ENCODE measurements around the gene OTOG.

OTOG gene

DNA sequence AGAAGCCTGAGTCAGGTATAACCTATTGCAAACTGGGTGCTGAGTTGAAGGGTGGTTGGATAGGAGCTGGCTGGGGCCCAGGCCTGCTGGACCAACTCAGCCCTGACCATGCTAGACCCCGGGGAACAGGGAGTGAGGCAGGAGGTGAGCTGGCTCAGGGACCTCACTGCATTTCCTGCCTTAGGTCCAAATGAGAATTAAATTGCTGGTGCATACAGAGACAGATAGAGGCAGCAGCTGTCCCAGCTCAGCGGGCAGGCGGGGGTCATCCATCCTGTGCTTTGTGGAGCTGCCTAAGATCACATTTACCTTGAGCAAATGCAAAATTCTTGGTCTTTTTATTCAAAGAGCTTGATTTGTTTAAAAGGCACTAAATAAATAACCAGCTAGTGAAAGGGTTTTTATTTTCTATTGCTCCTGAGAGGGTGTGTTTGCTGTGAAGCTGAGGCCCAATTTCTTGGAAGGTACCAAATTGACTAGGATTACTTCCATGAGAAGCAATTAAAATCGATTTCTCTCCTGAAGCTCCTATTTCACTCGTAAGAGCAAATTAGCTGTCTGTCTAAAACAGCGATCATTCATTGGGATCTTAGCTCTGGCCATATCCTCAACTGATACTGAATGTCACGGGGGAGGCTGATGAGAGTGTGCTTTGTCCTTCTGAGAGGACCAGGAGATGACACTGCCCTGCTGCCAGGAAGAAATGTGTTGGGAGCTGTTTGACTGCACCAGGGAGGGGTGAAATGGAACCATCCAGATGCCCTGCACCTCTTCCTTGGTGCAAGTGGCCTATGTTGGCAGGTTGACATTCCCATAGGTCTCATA is 27.8 kb upstream of the OTOG start:
- no peak for DNase-seq (ENCODE audit: insufficient read length, low spot score)
- TF ChIP-seq, protein P1, sequence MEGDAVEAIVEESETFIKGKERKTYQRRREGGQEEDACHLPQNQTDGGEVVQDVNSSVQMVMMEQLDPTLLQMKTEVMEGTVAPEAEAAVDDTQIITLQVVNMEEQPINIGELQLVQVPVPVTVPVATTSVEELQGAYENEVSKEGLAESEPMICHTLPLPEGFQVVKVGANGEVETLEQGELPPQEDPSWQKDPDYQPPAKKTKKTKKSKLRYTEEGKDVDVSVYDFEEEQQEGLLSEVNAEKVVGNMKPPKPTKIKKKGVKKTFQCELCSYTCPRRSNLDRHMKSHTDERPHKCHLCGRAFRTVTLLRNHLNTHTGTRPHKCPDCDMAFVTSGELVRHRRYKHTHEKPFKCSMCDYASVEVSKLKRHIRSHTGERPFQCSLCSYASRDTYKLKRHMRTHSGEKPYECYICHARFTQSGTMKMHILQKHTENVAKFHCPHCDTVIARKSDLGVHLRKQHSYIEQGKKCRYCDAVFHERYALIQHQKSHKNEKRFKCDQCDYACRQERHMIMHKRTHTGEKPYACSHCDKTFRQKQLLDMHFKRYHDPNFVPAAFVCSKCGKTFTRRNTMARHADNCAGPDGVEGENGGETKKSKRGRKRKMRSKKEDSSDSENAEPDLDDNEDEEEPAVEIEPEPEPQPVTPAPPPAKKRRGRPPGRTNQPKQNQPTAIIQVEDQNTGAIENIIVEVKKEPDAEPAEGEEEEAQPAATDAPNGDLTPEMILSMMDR (IDR thresholded peaks at IDR 0.05; ENCODE audit: insufficient read depth, missing control alignments), result no peak
- FAIRE-seq, result no peak

- TF ChIP-seq, protein P1 (IDR thresholded peaks at IDR 0.05; ENCODE audit: insufficient read depth, missing control alignments), result no peak
- FAIRE-seq, result no peak
- DNase-seq (ENCODE audit: insufficient read length, low spot score), result no peak
Measured at GRCh38 chr11:17521106-17521900, 25.8 kb upstream of the OTOG start.

GRCh38 chr11:17522655-17523054 is 24.4 kb upstream of the OTOG start:
- TF ChIP-seq, protein P1 (IDR thresholded peaks at IDR 0.05; ENCODE audit: insufficient read depth, missing control alignments), result no peak
- no peak for DNase-seq (ENCODE audit: insufficient read length, low spot score)
- no peak for FAIRE-seq

- DNase-seq (ENCODE audit: insufficient read length, low spot score) (no peak), FAIRE-seq (no peak)
- TF ChIP-seq, protein P1 (IDR thresholded peaks at IDR 0.05; ENCODE audit: insufficient read depth, missing control alignments), result no peak
Measured at GRCh38 chr11:17524221-17524620, 22.8 kb upstream of the OTOG start.

DNA sequence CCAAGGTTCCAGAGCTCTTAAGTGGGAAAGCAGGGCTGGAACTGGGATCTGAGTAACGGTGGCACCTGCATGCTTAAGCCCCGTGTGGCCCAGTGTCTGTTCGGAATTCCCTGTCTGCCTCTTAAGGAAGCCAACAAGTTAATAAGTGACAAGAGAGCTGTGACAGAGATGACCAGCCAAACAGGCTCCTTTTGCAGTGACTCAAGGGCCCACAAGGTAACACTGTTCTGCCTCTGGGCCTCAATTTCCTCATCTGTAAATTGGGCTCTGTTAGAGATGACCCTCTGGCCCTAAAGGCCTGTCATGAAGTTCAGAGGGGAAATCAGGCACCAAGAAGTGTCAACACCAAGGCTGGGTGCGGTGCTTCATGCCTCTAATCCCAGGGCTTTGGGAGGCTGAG is 21.5 kb upstream of the OTOG start:
- TF ChIP-seq, protein P1 (IDR thresholded peaks at IDR 0.05; ENCODE audit: insufficient read depth, missing control alignments), result no peak
- DNase-seq (ENCODE audit: insufficient read length, low spot score) (no peak), FAIRE-seq (no peak)

- FAIRE-seq, result no peak
- TF ChIP-seq, protein P1 (IDR thresholded peaks at IDR 0.05; ENCODE audit: insufficient read depth, missing control alignments), result no peak
- DNase-seq (ENCODE audit: insufficient read length, low spot score), result no peak
Measured at GRCh38 chr11:17526326-17526725, 20.7 kb upstream of the OTOG start.

Measured in D721Med (cell line).